H1 (cell line): Measurements from ENCODE around the gene BRIP1. TPM values are rescaled to one million over a fixed set of nuclear protein-coding genes. Genes with fewer than 3 reads are reported as not detected.

Source experiments
- CTCF ChIA-PET: fragments of 300-600 bp; sonication (Branson Sonifier 250); formaldehyde crosslinking; loops from one replicate; lab custom pipeline; 2021; ENCODE audit not compliant: partially characterized antibody; lab: Charles Lee
- POLR2A ChIA-PET: fragments of 300-600 bp; sonication (Branson Sonifier 250); formaldehyde crosslinking; loops from one replicate; lab custom pipeline; 2021; ENCODE audit warnings: inconsistent platforms; ENCODE audit not compliant: partially characterized antibody; lab: Charles Lee
- DNase-seq, 2 experiments: peaks; one replicate each; pipeline versions ENCODE4 v3.0.0 to v3.0.0-alpha.2; 2010 to 2022; ENCODE audit warnings: low spot score in 2 of 2, low read depth in 1 of 2, mixed read lengths in 1 of 2
- FAIRE-seq: peaks from 2 replicates; lab custom pipeline; 2011; peaks lifted over from hg19 to GRCh38; lab: Jason Lieb, UNC
- H2AFZ ChIP-seq: 2 replicates; pipeline ENCODE4 v1.8.1; 2012; ENCODE audit warnings: low read length, inconsistent platforms
- H2AK5ac ChIP-seq: 2 replicates; pipeline ENCODE4 v1.6.1; 2013; ENCODE audit warnings: low read depth, low read length
- H2BK120ac ChIP-seq: replicated peaks from 2 replicates; pipeline ENCODE3; 2013; ENCODE audit warnings: low read depth, low read length, inconsistent platforms
- H2BK12ac ChIP-seq: 2 replicates; pipeline ENCODE4 v1.6.1; 2013; ENCODE audit warnings: low read depth, low read length
- H2BK15ac ChIP-seq: 2 replicates; pipeline ENCODE4 v1.6.1; 2013; ENCODE audit warnings: low read length
- H2BK20ac ChIP-seq: 2 replicates; pipeline ENCODE4 v1.6.1; 2013; ENCODE audit warnings: low read length
- H2BK5ac ChIP-seq: 2 replicates; pipeline ENCODE4 v1.6.1; 2013; ENCODE audit warnings: low read depth, low read length
- H3K14ac ChIP-seq: 2 replicates; pipeline ENCODE4 v1.6.1; 2013; ENCODE audit warnings: inconsistent platforms; ENCODE audit not compliant: insufficient read length
- H3K18ac ChIP-seq: 2 replicates; pipeline ENCODE4 v1.6.1; 2013; ENCODE audit warnings: low read length; ENCODE audit errors: extremely low read depth
- H3K23ac ChIP-seq: 2 replicates; pipeline ENCODE4 v1.6.1; 2013; ENCODE audit warnings: inconsistent platforms; ENCODE audit not compliant: insufficient read length
- H3K23me2 ChIP-seq: 2 replicates; pipeline ENCODE4 v1.6.1; 2013; ENCODE audit warnings: low read depth, low read length
- H3K27ac ChIP-seq: 2 replicates; pipeline ENCODE4 v1.6.1; 2011; ENCODE audit warnings: low read depth, low read length, inconsistent platforms
- H3K27me3 ChIP-seq, 4 experiments: replicated peaks in 1 of 4; 1 replicate in 1 of 4; 2 replicates in 3 of 4; pipeline versions ENCODE4 v1.6.1 to v1.8.1; 2011 to 2013; ENCODE audit warnings: low read length in 3 of 4, mild to moderate bottlenecking in 3 of 4, inconsistent platforms in 2 of 4, mixed read lengths in 2 of 4, moderate library complexity in 1 of 4; ENCODE audit not compliant: control insufficient read depth in 3 of 4, insufficient read depth in 3 of 4; ENCODE audit errors: extremely low read depth in 1 of 4
- H3K36me3 ChIP-seq, 4 experiments: 2 replicates each; pipeline versions ENCODE4 v1.6.1 to v1.8.1; 2011 to 2013; ENCODE audit warnings: mild to moderate bottlenecking in 4 of 4, low read length in 3 of 4, moderate library complexity in 2 of 4, control low read depth in 1 of 4, inconsistent platforms in 1 of 4; ENCODE audit not compliant: insufficient read depth in 4 of 4, control insufficient read depth in 2 of 4
- H3K4ac ChIP-seq: replicated peaks from 2 replicates; pipeline ENCODE3; 2013; ENCODE audit warnings: low read length, low read depth, mixed read lengths, inconsistent platforms; ENCODE audit not compliant: insufficient read length
- H3K4me1 ChIP-seq, 4 experiments: replicated peaks in 1 of 4; 1 replicate in 1 of 4; 2 replicates in 3 of 4; pipeline versions ENCODE4 v1.6.1 to v1.8.1; 2011 to 2013; ENCODE audit warnings: low read length in 3 of 4, inconsistent platforms in 2 of 4, mixed read lengths in 1 of 4; ENCODE audit not compliant: insufficient read depth in 4 of 4, control insufficient read depth in 3 of 4
- H3K4me2 ChIP-seq, 2 experiments: 2 replicates each; pipeline versions ENCODE4 v1.6.1 to v1.8.1; 2011 to 2013; ENCODE audit warnings: low read depth in 2 of 2, low read length in 2 of 2, control low read depth in 1 of 2, inconsistent platforms in 1 of 2, mild to moderate bottlenecking in 1 of 2; ENCODE audit not compliant: insufficient read depth in 1 of 2
- H3K4me3 ChIP-seq, 4 experiments: fragments of 200-600, 300-600 bp in 1 of 4; sonication (generic), shearing (Covaris generic), sonication (Bioruptor Twin) in 1 of 4; 2 replicates each; pipeline versions ENCODE4 v1.5.1 to v1.8.1; 2011 to 2016; ENCODE audit warnings: low read length in 4 of 4, low read depth in 3 of 4, control low read depth in 2 of 4, inconsistent platforms in 2 of 4, mild to moderate bottlenecking in 2 of 4, mixed read lengths in 1 of 4, moderate library complexity in 1 of 4; ENCODE audit not compliant: insufficient read depth in 2 of 4; ENCODE audit errors: extremely low read depth in 1 of 4
- H3K56ac ChIP-seq: replicated peaks from 2 replicates; pipeline ENCODE3; 2013; ENCODE audit warnings: low read depth, mild to moderate bottlenecking, mixed read lengths, low read length, inconsistent platforms; ENCODE audit not compliant: insufficient read length
- H3K79me1 ChIP-seq: 2 replicates; pipeline ENCODE4 v1.6.1; 2013; ENCODE audit warnings: low read depth, low read length, control low read depth
- H3K79me2 ChIP-seq, 2 experiments: 2 replicates each; pipeline versions ENCODE4 v1.6.1 to v1.8.1; 2012 to 2013; ENCODE audit warnings: low read length in 2 of 2, mild to moderate bottlenecking in 2 of 2, inconsistent platforms in 1 of 2; ENCODE audit not compliant: insufficient read depth in 2 of 2, control insufficient read depth in 1 of 2
- H3K9ac ChIP-seq, 4 experiments: replicated peaks in 1 of 4; 1 replicate in 1 of 4; 2 replicates in 3 of 4; pipeline versions ENCODE4 v1.6.1 to v1.8.1; 2011 to 2013; ENCODE audit warnings: low read depth in 3 of 4, low read length in 3 of 4, control low read depth in 2 of 4, mild to moderate bottlenecking in 2 of 4, moderate library complexity in 2 of 4, inconsistent platforms in 1 of 4; ENCODE audit errors: extremely low read depth in 1 of 4
- H3K9me3 ChIP-seq, 2 experiments: 2 replicates each; pipeline versions ENCODE4 v1.6.1 to v1.8.1; 2012 to 2013; ENCODE audit warnings: mild to moderate bottlenecking in 2 of 2, moderate library complexity in 2 of 2, control low read depth in 1 of 2, inconsistent platforms in 1 of 2, low read depth in 1 of 2, low read length in 1 of 2, mixed read lengths in 1 of 2; ENCODE audit not compliant: insufficient read depth in 2 of 2
- H4K20me1 ChIP-seq, 2 experiments: replicated peaks in 1 of 2; 2 replicates each; pipeline versions ENCODE3 to v1.8.1; 2011 to 2013; ENCODE audit warnings: inconsistent platforms in 2 of 2, low read length in 2 of 2, mild to moderate bottlenecking in 1 of 2; ENCODE audit not compliant: insufficient read depth in 2 of 2, control insufficient read depth in 1 of 2
- H4K5ac ChIP-seq: 2 replicates; pipeline ENCODE4 v1.6.1; 2013; ENCODE audit warnings: low read length, low read depth, mixed read lengths, inconsistent platforms; ENCODE audit not compliant: insufficient read length
- H4K8ac ChIP-seq: 2 replicates; pipeline ENCODE4 v1.8.0; 2013; ENCODE audit warnings: mild to moderate bottlenecking, moderate library complexity, low read length, inconsistent platforms; ENCODE audit not compliant: insufficient read depth; ENCODE audit errors: extremely low read depth
- H4K91ac ChIP-seq: replicated peaks from 2 replicates; pipeline ENCODE3; 2013; ENCODE audit warnings: low read length, mixed read lengths, inconsistent platforms; ENCODE audit not compliant: insufficient read length
- BCL11A ChIP-seq, 2 experiments: IDR thresholded peaks; one replicate each; pipeline ENCODE4 v1.6.1; 2011; ENCODE audit warnings: low read depth in 2 of 2, low read length in 2 of 2, mild to moderate bottlenecking in 2 of 2
- RBBP5 ChIP-seq: IDR thresholded peaks from 2 replicates; pipeline ENCODE4 v1.7.1; 2012; ENCODE audit warnings: low read depth, mild to moderate bottlenecking, inconsistent platforms, low read length, moderate library complexity, borderline replicate concordance
- SP4 ChIP-seq: IDR thresholded peaks from 2 replicates; pipeline ENCODE4 v1.6.1; 2012; ENCODE audit warnings: low read length, inconsistent platforms
- USF2 ChIP-seq: IDR thresholded peaks from 2 replicates; pipeline ENCODE4 v1.6.1; 2011; ENCODE audit warnings: low read length, improper control_type of control experiment
- WGBS, 2 experiments: shearing (Covaris generic) in 1 of 2; methylation state at CpG; one replicate each; pipeline versions ENCODE4 v1.1.6 to v1.1.7; 2013 to 2015; ENCODE audit warnings: low lambda C conversion rate in 2 of 2, mixed read lengths in 2 of 2, inconsistent platforms in 1 of 2, low coverage in 1 of 2, missing lambda C conversion rate in 1 of 2; ENCODE audit not compliant: insufficient replicate concordance in 2 of 2, insufficient coverage in 1 of 2, insufficient read length in 1 of 2; ENCODE audit errors: extremely low coverage in 1 of 2, missing lambda C conversion rate in 1 of 2; 5-methylcytosine and 5-hydroxymethylcytosine counted together
- polyA plus RNA-seq, 7 experiments: library from polyadenylated mRNA; depleted of rRNA in 3 of 7; stranded (reverse) in 5 of 7; unstranded in 2 of 7; fragments of >200 nt in 5 of 7; fragments of 200-250 nt in 2 of 7; gene quantifications; 1 replicate in 5 of 7; 2 replicates in 1 of 7; 4 replicates in 1 of 7; pipeline versions ENCODE4 v1.2.1 to v1.2.3, GENCODE V29; 2011 to 2013; ENCODE audit warnings: missing spikeins in 2 of 7, mixed read lengths in 2 of 7
- total RNA-seq: library from RNA; stranded (reverse); fragmentation: NEBNext Ultra II Directional; extraction: Animal tissue kit (Norgen Biotek cat#: 25700); gene quantifications from 2 replicates; pipeline ENCODE4 v1.2.1, GENCODE V29; 2021

The BRIP1 gene
- total and polyA plus RNA-seq, 2 of the 8 experiments (the other 6 are each of a cell fraction or from before 2014, with no cell fraction given): 5.8 to 19.2 TPM

GRCh38 chr17:61678339-61678738 is 185.0 kb downstream of the BRIP1 start:
- Histone ChIP-seq H3K4me2 (no peak overlapping the region), H3K56ac (no peak overlapping the region), H4K5ac (no peak overlapping the region)

More at GRCh38 chr17:61678339-61678738, 185.0 kb downstream of the BRIP1 start:
- Histone ChIP-seq H4K91ac (no peak overlapping the region), H2AFZ (no peak overlapping the region), H2BK120ac (no peak overlapping the region), H2BK20ac (no peak overlapping the region), H3K9ac (no peak overlapping the region), H3K4me1 (no peaks in the 10 kb centered on the region), H3K79me2 (no peaks in the 10 kb centered on the region), H3K79me1 (no peaks in the 10 kb centered on the region), H3K27me3 (no peaks in the 10 kb centered on the region)
- CTCF ChIA-PET: no interaction called here
- WGBS, 2 experiments: 100% methylated on average over 1 of the region's 1 CpG; no CpG with 5 or more reads in 1 of the 2 experiments
- TF ChIP-seq RBBP5 (no peak), BCL11A (IDR thresholded peaks at IDR 0.05; ENCODE audit: low read depth in 2 of 2, low read length in 2 of 2) (no peak), USF2 (no peak), SP4 (no peak)
- TF ChIP-seq, all 59 proteins: peak for 0
- Histone ChIP-seq H4K8ac (no peak overlapping the region), H2BK15ac (no peak overlapping the region), H3K14ac (no peak overlapping the region), H2BK5ac (no peak overlapping the region), H3K36me3 (no peaks in the 10 kb centered on the region), H2BK12ac (no peak overlapping the region), H3K23me2 (no peaks in the 10 kb centered on the region), H3K27ac (no peak overlapping the region), H3K4ac (no peak overlapping the region), H4K20me1 (no peaks in the 10 kb centered on the region), H2AK5ac (no peak overlapping the region), H3K18ac (no peak overlapping the region), H3K23ac (no peak overlapping the region), H3K9me3 (no peaks in the 10 kb centered on the region), H3K4me3 (no peak overlapping the region)
- no peak for FAIRE-seq
- DNase-seq: no peak
- POLR2A ChIA-PET: no interaction called here
